Loucy (cell line): ENCODE measurements around the gene ATP8A1.

ENCODE experiments used
- H2AFZ ChIP-seq: fragments of 200-600 bp; sonication (generic); 2 replicates; pipeline ENCODE4 v1.6.0; 2016; ENCODE audit warnings: antibody characterized with exemption, mild to moderate bottlenecking, low read length, moderate library complexity
- H3F3A ChIP-seq: fragments of 200-600 bp; 2 replicates; pipeline ENCODE4 v1.6.0; 2016; ENCODE audit warnings: antibody characterized with exemption, low read depth, mild to moderate bottlenecking
- H3K27me3 ChIP-seq: fragments of 200-600 bp; sonication (generic); 2 replicates; pipeline ENCODE4 v1.6.1; 2014; ENCODE audit warnings: low read length, mild to moderate bottlenecking; ENCODE audit not compliant: insufficient read depth, poor library complexity, severe bottlenecking
- H3K36me3 ChIP-seq: fragments of 200-600 bp; sonication (generic); 2 replicates; pipeline ENCODE4 v1.6.1; 2016; ENCODE audit warnings: low read length; ENCODE audit not compliant: insufficient read depth
- H3K4me1 ChIP-seq: fragments of 200-600 bp; sonication (generic); 2 replicates; pipeline ENCODE4 v1.5.1; 2014; ENCODE audit warnings: low read length, mild to moderate bottlenecking; ENCODE audit not compliant: insufficient read depth, poor library complexity, severe bottlenecking
- H3K4me2 ChIP-seq: fragments of 200-600 bp; sonication (generic); 2 replicates; pipeline ENCODE4 v1.6.0; 2014; ENCODE audit warnings: antibody characterized with exemption, low read length, low read depth, mild to moderate bottlenecking; ENCODE audit not compliant: poor library complexity, severe bottlenecking
- H3K4me3 ChIP-seq: fragments of 200-600 bp; sonication (generic); 2 replicates; pipeline ENCODE4 v1.5.1; 2014; ENCODE audit warnings: low read length, mild to moderate bottlenecking, mixed read lengths; ENCODE audit not compliant: poor library complexity, severe bottlenecking
- H3K79me2 ChIP-seq: fragments of 200-600 bp; sonication (generic); 2 replicates; pipeline ENCODE4 v1.6.1; 2014; ENCODE audit warnings: low read length; ENCODE audit not compliant: insufficient read depth
- H3K9ac ChIP-seq: fragments of 200-600 bp; sonication (generic); 2 replicates; pipeline ENCODE4 v1.6.0; 2014; ENCODE audit warnings: mild to moderate bottlenecking, low read depth, low read length, moderate library complexity; ENCODE audit not compliant: poor library complexity, severe bottlenecking
- H3K9me2 ChIP-seq: fragments of 200-600 bp; sonication (generic); replicated peaks from 2 replicates; pipeline ENCODE4 v1.6.1; 2016; ENCODE audit warnings: low read depth, low read length, mixed read lengths
- H3K9me3 ChIP-seq: fragments of 200-600 bp; sonication (generic); 2 replicates; pipeline ENCODE4 v1.6.1; 2014; ENCODE audit warnings: mild to moderate bottlenecking, antibody characterized with exemption, low read length, low read depth; ENCODE audit not compliant: insufficient read depth
- H4K20me1 ChIP-seq: fragments of 200-600 bp; sonication (generic); 2 replicates; pipeline ENCODE4 v1.6.0; 2014; ENCODE audit warnings: antibody characterized with exemption, low read length, mild to moderate bottlenecking; ENCODE audit not compliant: insufficient read depth, poor library complexity, severe bottlenecking
- EZH2phosphoT487 ChIP-seq: fragments of 200-600 bp; IDR thresholded peaks from 2 replicates; pipeline ENCODE4 v1.6.1; 2018; ENCODE audit warnings: antibody characterized with exemption, mild to moderate bottlenecking, moderate library complexity, borderline replicate concordance
- TF ChIP-seq, protein P1 (sequence below): fragments of 200-600 bp; sonication (generic); conservative IDR thresholded peaks from 2 replicates; pipeline ENCODE4 v1.5.1; 2014; ENCODE audit warnings: mild to moderate bottlenecking, antibody characterized with exemption, low read length

The ATP8A1 gene

GRCh38 chr4:42633605-42634388, 23.1 kb downstream of the ATP8A1 start:
- Histone ChIP-seq H3K9me2 (no peaks in the 10 kb centered on the region), H3K4me2 (no peak overlapping the region), H3K27me3 (no peaks in the 10 kb centered on the region), H3K9ac (no peak overlapping the region), H4K20me1 (peaks cover 23% of the 10 kb centered on the region), H3K4me3 (no peak overlapping the region), H3K9me3 (no peaks in the 10 kb centered on the region), H3K79me2 (peaks cover 58% of the 10 kb centered on the region), H3K4me1 (peaks cover 70% of the 10 kb centered on the region), H3K36me3 (no peaks in the 10 kb centered on the region), H3F3A (no peaks in the 10 kb centered on the region; the same call in 1 of the 2 replicates), H2AFZ (no peak overlapping the region)
- TF ChIP-seq, protein P1, sequence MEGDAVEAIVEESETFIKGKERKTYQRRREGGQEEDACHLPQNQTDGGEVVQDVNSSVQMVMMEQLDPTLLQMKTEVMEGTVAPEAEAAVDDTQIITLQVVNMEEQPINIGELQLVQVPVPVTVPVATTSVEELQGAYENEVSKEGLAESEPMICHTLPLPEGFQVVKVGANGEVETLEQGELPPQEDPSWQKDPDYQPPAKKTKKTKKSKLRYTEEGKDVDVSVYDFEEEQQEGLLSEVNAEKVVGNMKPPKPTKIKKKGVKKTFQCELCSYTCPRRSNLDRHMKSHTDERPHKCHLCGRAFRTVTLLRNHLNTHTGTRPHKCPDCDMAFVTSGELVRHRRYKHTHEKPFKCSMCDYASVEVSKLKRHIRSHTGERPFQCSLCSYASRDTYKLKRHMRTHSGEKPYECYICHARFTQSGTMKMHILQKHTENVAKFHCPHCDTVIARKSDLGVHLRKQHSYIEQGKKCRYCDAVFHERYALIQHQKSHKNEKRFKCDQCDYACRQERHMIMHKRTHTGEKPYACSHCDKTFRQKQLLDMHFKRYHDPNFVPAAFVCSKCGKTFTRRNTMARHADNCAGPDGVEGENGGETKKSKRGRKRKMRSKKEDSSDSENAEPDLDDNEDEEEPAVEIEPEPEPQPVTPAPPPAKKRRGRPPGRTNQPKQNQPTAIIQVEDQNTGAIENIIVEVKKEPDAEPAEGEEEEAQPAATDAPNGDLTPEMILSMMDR: no peak
- TF ChIP-seq EZH2phosphoT487: no peak

DNA sequence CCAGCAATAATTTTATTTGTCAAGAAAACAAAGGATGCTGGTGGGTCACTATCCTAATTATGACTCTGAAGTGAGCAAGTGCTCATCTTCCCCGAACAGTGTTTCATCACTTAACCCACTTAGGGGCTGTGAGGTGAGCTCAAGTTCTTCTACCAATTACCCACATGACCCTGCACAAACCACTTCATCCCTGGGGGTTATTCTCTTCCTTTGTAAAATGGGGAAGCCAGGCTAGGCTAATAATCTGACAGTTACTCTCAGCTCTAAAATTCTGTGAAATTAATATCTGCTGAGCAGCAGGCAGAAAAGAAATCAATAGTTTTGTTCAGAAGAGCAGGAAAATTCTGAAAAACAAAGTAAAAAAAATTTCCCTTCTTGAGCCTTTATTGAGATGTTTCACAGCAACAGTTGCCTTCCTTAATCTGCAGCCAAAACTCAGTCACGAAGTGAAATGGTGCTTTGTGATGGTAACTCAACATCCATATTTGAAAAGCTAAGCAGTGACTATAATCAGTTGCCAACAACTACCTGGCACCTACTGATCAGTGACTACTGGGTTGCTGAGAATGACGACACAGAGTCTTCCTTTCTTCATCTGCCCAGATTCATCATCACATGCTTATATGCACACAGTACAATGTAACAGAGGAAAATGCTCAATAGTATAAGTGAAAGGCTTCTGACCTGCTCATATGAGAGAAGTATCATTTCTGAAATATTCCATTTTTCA, 24.1 kb downstream of the ATP8A1 start:
- no peak for TF ChIP-seq EZH2phosphoT487
- TF ChIP-seq, protein P1: no peak
- no peaks in the 10 kb centered on the region for H3K27me3 ChIP-seq
- no peaks in the 10 kb centered on the region for H3K9me3 ChIP-seq
- peaks cover 70% of the 10 kb centered on the region for H3K4me1 ChIP-seq
- no peaks in the 10 kb centered on the region for H3K36me3 ChIP-seq
- no peaks in the 10 kb centered on the region for H3K9me2 ChIP-seq
- H4K20me1 ChIP-seq: peaks cover 18% of the 10 kb centered on the region
- no peak overlapping the region for H2AFZ ChIP-seq
- H3K9ac ChIP-seq: no peak overlapping the region
- no peak overlapping the region for H3K4me3 ChIP-seq
- peak overlapping the region; percentile 41 for H3K4me2 ChIP-seq
- no peaks in the 10 kb centered on the region for H3F3A ChIP-seq
- peaks cover 53% of the 10 kb centered on the region for H3K79me2 ChIP-seq

DNA sequence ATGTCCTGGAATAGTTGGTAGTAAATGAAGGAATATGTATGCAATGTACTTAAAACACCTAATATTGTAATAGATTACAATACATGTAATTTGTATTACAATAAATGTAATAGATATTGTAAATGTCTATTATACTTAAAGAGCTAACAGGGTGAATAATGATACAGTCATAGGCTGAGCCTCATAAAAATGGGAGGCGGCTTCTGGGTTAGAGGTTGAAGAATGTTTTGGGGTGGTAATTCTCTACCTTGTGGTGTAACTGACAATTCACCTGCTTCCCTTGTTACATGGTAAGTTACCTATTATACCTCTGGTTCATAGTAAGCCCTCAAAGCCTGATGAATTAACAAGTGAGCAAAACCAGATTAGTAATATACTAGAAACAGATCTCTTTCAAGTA, 26.0 kb downstream of the ATP8A1 start:
- H3K4me3 ChIP-seq: no peak overlapping the region
- H3K9me2 ChIP-seq: no peaks in the 10 kb centered on the region
- H3K9ac ChIP-seq: no peak overlapping the region
- H4K20me1 ChIP-seq: peaks cover 12% of the 10 kb centered on the region
- no peak overlapping the region for H2AFZ ChIP-seq
- H3K36me3 ChIP-seq: no peaks in the 10 kb centered on the region
- no peak for TF ChIP-seq EZH2phosphoT487
- TF ChIP-seq, protein P1: no peak
- no peaks in the 10 kb centered on the region for H3K27me3 ChIP-seq
- H3F3A ChIP-seq: no peaks in the 10 kb centered on the region
- H3K4me2 ChIP-seq: no peak overlapping the region
- H3K79me2 ChIP-seq: peaks cover 38% of the 10 kb centered on the region
- H3K9me3 ChIP-seq: no peaks in the 10 kb centered on the region
- H3K4me1 ChIP-seq: peaks cover 57% of the 10 kb centered on the region
